NCI-H748 (cell line): ENCODE results near the gene AMOTL2.

Experiments
- DNase-seq: peaks from one replicate; lab custom pipeline; 2025; ENCODE audit not compliant: unreplicated experiment; lab: John Stamatoyannopoulos, UW

AMOTL2 gene

DNA sequence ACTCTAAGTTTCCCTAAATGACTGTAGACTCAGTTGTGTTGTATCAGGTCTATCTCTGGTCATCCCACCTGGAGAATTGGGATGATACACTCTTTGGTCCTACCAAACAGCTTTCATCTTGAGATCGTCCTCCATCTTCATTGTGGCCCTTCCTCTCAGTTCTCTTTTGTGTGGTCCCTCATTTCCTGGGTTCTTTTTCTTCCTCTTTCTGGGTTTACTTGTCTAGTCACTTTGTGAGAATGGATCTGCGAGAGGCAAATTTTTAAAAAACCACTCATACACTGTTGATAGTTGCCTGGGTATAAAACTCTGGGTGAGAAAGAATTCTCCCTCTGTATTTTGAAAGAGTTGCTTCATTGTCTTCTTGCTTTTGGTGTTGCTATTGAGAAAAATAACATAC is 6.0 kb upstream of the AMOTL2 start:
- no peak for DNase-seq

DNA sequence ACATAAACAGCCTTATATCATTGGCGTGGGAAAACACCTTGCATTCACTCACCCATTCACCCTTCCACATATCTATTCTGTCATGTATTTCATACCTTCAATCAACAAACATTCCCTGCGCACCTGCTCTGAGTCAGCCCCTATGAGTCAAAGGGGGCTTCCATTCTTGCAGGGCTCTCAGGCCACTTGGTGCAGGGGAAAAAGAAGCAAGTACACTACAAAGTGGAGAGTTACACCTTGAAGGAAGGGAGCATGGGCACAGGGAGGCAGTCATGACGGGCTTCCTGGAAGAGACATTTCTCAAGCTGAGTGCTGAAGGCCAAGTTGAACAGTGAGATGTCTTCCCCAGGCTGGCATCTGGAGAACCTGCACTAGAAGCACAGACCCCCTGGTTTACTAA is 4.6 kb upstream of the AMOTL2 start:
- DNase-seq: no peak

DNA sequence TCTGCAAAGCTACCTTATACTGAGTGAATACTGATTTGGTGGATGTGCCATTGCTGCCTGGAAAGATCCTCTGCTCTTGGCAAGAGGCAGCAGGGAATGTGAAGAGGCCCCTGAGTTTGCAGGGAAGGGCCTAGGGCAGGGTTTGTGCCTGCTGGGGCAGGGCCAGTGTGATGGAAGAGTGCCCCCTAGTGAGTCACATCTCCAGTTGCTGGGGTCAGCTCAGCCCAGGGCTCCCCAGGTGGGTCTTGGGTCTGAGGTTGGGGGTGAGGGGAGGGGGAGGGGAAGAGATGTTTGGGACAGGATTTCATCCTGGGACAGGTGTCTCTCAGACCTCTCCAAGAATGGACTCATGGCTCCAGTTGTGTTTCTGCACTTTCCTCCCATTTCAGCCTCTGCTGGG is 4.1 kb upstream of the AMOTL2 start:
- peak; percentile 11 for DNase-seq

DNA sequence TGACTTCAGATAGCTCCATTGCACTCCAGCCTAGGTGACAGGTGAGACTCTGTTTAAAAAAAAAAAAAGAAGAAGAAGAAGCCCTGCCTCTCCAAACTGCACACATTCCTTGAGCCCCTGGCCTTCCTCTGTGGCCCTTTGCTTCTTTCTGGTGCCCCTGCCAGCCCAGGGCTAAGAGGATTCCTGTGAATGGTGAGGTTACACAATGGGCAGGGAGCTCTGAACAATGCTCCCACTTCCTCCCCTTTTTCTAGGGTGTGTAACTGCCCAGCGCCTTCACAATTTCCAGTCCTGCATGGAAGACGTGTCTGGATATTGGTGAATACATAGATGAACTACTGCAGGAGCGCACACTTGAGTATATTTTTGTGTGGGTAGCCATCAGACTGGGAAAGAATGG is 3.6 kb upstream of the AMOTL2 start:
- no peak for DNase-seq

DNA sequence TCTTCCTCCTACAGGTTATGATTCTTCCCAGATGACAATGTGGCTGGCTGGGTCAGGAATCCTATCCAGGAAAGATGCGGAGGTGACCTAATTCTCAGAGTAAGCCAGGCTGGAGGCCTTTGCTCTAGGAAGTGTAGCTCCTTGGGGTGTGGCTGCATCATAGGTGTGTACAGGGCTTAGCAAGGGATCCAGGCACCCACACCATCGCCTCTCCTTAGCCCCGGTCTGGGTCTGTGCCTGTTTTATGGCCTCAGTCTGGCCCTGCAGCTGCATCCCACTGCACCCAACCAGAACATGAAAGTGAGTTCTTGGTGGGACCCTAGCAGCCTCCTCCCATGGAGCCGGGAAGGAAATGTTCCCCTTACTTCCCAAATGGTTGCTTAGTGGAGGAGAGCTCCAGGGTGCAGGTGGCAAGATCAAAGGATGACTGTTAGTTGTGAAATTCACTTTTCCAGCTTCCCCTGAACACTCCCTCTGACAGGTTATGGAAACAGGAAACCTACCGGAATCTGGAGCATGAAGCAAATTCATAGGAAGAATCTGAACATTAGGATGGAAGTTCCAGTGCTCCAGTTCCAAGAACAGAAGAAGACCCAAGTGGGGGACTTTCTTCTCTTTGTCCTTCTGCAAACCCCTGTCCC is 2.7 kb upstream of the AMOTL2 start:
- DNase-seq: no peak

DNA sequence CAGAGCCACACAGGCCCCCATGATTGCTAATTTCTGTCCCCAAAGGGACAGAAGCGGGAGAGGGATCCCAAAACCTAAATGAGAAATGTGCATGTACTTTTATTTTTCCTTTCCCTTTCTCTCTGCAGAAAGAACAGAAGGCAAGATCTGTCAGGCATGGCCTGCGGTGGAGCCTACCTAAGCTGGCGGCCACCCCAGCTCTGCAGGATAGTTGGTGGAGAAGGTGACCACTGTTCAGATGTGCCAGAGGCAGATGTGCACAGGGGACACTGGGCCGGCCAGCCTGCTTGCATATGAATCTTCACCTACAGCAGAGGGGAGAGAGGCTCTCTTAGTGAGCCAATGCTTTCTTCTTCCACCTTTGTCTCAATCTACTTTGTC is 2.1 kb upstream of the AMOTL2 start:
- no peak for DNase-seq

DNA sequence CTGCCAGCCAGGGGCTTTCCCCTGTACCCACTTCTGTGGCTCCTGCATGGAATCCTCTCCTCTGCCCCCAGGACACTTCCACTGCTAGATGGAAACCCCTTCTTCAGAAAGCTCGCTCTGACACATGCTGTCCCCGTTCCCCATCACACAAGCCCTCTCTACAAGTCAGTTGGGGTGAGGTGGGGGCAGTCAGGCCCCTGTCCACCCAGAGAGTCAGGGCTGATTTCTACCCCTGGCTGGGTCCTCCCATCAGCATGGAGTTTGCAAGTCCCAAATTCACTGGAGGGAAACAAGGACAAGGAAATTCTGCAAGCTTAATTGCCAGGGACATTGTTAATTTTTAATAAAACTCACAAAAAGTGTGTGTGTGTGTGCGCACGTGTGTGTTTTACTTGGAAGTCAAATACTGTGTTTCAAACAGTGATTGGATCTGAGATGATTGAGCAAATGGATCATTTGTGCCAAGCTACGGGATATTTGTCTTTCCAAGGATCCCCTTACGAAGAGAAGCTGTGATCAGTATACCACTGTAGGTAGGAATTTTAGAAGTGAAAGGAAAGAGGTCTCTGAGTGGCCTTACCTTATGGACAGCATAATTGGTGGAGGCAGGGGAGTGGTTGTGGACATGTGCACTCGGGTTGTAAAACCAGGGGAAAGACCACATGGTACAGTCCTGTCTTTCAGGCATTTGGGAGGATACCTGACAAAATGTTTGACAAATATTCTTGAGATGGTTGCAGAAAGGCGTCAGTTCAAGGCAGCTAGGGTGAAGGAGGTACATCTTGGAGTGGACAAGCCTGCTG is 1.5 kb upstream of the AMOTL2 start:
- no peak for DNase-seq

DNA sequence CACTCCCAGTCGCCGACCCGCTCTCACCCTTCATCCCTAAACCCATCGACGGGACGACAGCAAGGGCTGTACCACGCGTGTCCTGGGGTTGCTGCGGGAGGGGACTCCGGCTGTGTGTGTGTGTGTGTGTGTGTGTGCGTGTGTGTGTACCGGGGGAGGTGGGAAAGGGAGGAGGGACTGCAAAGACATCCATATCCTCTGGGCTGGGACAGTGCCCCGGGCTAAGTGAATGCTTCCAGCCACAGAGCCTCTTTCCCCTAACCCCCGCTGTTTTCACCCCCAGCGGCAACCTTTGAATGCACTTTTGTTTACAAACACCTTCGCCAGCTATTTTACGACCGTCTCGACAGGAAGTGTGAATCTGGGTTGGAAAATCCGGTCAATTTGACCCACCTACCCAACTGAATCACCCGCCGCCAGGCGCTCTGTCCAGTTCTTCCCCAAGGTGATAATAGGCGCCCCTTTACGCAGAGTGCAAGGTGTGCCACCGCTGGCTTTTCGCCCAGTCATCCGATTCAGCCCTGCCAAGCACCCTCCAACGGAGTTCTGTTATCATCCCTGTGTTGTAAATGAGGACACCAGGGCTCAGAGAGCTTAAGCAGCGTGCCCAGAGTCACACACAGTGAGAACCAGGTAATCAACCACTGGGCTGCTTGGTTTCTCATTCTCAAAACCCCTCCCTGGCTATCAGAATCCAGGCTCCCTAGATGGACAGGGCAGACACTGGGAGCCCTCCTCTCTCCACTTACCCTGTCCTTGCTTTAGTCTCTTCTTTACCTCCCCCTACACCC is 739 bp upstream of the AMOTL2 start:
- peak; percentile 73 for DNase-seq

DNA sequence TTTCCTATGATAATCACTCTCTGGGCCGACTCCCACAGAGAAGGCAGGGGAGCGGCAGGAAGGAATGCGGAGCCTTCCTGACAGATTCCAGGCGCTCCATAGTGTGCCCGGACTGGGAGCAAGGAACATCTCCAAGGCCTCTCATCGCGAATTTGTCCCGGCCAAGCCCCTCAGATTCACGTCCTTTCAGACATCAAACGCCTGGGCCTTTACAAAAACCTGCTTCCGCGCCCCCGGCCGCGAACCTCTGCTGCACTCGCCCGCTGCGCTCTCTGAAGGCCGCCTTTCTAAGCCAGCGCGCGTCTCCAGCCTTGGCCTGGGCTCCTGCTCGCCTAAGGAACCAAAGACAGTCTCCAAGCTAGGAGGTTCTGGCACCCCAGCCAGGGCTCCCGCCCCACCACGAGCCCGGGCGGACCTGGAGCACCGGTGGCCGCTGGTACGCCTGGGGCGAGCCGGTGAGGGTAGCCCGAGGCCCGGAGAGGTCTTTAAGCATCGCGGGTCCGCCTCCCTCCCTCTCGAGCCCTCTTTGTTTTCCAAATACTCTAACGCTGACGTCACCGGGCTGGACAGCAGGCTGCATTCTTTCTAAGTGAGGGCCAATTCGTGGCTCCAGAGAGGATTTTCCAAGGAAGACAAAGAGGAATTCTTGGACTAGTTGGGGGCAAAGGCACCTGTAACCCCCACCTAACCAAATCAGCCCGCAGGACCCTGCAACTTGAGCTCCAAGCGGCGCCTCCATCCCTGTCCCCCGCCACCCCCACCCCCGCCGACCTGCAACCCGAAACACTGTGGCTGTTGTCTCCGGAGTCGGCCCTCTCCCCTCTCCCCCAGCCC is 759 bp downstream of the AMOTL2 start:
- peak; percentile 74 for DNase-seq

DNA sequence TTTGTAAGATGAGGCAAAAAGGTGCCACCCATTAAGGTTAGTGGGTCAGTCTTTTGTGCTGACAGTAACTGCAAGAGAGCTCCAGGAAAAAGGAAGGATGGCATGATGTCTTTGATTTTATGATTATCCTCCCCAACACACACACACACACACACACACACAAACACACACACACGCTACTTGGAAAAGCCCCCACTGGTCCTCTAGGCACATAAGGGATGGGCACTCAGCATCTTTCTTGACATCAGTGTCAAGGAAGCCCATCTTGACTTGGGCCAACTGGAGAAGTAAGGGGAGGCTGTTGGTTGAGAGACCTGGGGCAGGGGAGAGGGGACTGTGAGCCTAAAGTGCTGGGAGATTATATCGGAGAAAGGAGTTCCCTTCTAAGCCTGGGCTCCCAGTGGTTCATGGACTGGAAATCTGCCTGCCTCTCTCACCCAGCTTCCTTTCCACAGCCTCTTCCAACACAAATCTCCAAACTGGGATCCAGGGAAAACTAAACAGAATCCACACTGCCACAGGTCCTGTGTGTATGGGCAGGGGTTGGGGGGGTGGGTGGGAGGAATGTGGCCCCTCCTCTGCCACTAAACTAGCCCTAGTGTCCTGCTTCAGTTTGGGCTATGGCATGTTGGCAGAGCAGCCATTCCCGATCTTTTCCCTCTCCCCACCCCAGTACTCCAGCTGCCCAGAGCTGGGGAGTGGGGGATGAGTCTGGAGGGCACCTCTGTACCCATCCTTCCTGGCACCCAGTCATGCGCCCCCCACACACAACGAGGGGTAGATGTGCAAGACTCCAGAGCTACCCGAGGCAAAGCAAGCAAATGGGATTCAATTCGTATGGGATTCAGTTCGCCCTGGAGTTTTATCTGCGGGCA is 1.6 kb downstream of the AMOTL2 start:
- no peak for DNase-seq

DNA sequence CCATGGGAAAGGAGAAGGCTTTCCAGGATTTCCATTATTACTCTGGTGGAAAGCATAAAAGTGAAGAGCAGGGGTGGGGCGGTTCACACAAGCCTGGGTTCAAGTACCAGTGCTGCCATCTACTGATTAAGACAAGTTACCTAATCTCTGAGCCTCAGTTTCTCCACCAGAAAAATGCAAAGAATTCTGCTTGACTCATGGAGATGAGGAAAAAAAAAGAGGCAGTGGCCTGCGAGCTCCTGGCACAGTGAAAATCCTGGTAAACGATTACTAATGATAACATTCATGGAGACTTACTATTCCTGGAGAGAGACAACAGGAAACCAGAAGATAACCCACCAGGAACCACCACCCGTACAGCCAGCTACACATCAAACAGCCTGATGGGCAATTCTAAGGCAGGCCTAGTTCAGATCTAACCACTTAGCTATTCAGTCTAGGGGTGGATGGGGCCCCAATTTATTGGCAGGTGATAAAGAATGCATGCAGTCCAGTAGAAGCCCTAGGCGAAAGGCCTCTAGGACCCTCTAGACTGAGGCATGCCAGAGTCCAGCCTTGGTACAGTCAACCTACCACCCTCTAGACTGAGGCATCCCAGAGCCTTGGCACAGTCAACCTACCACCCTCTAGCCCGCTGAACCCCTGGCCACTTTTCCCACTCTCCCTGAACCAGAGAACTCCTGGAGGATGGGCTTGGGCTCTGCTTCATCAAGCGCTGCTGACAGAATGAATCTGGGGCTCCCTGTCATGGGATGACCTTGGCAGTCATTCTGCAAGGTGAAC is 2.5 kb downstream of the AMOTL2 start:
- DNase-seq: no peak

DNA sequence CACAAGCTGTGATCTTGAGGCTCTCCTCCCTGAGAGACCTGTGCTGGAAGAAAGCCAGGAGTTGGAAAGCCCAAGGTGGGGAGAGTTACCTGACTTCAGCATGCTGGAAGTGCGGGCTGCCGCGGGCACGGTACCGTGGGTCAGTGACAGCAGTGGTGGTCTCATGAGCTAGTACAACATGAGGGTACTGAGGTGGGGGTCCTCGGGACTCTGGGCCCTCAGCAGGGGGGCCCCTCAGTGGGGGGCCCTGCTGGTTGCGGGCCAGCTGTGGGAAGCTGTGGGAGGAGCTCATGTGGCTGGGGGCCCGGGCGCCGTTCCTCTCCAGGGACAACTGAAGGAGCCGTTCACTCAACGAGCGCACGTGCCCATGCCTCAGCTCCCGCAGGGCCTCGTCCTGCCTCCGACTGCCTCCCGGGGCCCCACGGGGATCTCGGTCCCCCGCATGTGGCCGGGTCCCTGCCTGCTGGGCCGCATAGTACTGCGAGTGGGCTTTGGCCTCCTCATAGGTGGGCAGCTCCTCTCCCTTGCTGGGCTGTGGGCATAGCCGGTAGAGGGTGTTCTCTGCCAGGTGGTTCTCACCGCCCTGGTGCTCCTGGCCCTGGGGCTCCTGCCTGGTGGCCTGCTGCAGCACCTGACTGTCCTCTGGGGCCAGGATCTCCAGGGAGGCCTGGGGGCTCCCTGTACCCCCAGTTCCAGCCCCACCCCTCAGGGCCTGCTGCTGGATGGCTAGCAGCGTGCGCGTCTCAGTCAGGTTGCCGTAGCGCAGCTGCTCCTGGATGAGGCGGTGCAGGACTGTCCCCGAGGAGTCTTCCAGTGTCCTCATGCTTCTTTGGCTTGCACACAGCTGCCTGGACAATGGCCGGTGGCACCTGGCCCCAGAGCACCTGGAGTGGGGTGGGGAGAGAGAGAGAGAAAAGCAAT is 3.4 kb downstream of the AMOTL2 start:
- DNase-seq: no peak

DNA sequence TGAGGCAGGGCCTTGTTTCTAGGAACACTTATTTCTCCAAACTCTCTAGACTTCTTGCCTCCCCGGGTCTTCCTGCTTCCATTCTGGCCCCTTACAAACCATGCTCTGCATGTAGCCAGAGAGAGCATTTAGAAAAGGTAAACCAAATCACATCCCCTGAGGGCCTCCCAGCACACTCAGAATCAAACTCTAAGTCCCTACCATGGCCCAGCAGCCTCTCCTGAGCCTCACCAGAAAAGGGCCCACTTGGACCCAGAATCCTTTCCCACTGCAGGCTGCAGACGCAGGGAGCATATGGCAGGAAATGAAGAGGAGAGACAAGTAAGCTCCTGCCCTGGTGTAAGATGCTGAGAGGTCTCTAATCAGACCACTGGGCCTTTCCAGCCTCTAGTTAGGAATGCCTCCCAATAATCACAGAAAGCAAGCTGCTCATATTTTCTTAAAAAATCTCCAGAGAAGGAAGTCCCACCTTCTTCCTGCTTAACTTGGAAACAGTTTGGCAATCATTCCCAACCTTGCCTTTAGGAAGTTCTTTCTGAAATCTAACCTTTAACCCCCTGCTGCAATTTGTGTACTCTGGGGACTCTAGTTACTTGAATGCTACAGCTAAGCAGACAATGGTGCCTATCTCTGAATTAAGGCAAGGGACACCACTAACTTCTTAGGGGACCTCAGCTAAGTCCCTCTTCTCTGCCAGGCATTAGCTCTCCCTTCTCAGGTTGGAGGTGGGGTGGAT is 4.2 kb downstream of the AMOTL2 start:
- no peak for DNase-seq

DNA sequence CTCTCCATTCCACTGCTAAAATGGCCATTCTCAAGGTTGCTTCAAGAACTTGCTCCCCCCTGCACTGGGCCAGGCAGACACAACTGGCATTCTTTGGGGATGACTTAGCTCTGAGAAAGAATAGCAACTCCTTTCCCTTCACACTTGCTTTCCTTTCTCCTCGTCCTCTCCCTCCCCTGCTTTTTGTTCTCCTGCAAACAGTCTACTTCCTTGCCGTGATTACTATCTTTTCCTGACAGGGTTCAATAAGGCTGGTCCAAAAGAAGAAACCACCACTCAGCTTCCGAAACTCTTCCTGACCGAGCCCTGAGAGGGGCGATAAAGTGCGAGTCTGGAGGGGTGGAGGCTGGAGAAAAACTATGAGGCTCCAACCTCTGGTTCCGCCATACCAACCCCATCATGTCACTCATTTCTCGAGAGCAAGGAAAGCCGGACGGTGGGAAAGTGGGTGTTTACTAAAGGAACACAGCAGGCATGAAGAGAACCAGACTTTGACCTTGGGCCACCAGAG is 5.0 kb downstream of the AMOTL2 start:
- DNase-seq: no peak

DNA sequence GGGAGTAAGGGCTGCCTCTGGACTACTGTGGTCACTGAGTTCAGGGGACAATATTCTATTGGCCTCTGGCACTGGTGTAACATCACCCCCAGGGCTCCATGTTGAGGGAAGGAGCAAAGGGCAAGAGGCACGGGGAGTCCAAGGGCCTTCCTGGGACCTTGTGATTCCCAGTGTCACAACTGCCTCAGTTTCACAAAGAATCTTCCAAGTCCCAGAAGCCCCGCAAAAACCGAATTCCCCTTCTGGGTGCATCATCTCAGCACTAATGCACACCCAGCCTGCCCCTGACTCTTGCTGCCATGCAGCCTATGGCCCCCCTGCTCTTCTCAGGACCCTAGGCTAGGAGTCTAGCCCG is 5.5 kb downstream of the AMOTL2 start:
- no peak for DNase-seq

DNA sequence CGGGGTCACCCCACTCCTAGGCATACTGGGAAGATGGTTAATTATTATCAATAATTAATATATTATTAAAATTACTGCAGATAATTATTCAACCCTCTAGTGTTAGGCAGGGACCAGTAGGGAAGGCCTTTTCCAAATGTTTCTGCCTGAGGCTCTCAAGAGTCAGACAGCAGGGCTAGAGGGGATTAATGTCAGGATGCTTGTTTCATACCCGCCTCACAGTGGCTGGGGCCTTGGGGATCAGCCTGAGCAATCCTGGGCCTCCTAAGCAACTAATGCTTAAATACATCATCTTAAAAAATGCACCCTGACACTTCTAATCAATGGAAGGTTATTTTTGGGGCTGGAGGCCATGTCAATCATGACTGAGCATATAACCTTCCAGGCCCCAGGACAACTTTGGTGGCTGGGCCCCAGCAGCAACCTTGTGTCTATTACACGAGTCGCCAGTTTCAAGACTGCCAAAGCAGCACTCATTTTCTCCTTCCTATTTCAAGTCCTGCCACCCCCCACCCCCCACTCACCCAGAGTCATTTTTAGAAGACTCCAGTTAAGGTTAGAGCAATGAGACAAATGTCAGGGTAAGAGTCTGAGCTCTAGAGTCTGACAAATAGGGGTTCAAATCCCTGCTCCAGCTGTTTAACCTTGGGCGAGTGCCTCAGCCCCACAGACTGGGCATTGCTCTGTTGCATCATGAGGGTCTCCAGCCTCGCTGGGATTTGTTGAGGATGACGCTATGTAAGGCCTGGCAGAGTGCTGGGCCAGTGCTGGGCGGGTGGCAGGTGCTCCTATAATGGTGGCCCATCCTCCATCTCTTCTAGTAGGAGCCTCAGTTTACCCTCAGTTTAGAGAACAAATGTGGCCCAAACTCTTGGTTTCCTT is 6.1 kb downstream of the AMOTL2 start:
- DNase-seq: no peak
